ENCODE results near the gene SFT2D3.
A peak's percentile ranks its signal among the peaks of the same experiment; 100 is the strongest.
"Not testable (repeated sequence)": the region's sequence is repeated elsewhere in the genome, so short reads cannot be mapped to it uniquely, and the experiment has no call there.

The SFT2D3 gene

GRCh38 chr2:127713562-127713961, 12.3 kb downstream of the SFT2D3 start:
- FAIRE-seq, result no peak

DNA sequence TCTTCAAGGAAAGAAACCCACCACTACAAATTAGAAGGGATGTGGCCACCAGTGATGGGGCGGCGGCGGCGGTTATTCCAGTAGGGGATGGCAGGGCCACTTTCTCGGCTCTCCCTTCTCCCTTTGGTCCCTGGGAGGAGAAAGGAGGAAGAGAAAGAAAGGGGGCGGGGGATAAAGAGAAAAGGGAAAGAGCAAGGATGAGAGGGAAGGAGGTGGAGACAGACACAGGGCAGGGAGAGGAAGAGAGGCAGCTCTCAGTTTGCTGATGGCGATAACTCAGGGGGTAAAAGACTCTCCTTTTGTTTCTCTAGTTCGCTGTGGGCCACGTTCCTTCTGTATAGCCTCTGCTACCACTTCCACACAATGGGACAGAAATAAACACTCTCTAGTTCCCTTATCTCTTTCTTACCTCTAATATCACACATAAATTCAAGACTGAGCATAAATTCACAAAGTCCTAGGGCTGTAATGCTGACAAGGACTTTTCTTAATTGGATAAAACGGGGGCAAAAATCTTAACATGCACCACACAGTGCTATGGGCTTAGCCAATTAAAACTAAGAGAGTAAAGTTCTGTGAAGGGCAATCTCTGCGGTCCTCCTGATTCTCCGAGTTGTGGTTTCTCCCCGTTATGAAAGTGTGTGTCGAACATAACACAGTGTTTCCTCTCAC, 14.6 kb downstream of the SFT2D3 start:
- no peak for FAIRE-seq

DNA sequence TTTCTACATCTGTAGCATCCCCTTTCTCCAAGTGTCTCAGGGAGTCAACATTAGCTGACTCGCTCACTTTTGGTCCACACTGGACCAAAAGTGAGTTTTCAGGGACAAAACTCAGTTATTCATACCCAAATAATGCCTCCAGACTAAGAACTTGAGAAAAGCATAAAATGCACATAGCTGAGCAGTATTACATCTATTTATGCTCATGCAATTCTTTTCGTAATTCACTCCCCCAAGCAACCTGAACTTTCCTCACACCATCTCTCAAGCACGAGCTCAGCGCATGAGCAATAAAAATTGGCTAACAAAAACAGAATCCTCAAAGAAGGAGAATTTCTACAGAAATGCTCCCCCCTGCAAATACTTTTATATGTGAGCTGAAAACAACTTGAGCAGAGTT, 17.0 kb downstream of the SFT2D3 start:
- no peak for FAIRE-seq

GRCh38 chr2:127719301-127720218, 18.3 kb downstream of the SFT2D3 start:
- FAIRE-seq, result no peak

DNA sequence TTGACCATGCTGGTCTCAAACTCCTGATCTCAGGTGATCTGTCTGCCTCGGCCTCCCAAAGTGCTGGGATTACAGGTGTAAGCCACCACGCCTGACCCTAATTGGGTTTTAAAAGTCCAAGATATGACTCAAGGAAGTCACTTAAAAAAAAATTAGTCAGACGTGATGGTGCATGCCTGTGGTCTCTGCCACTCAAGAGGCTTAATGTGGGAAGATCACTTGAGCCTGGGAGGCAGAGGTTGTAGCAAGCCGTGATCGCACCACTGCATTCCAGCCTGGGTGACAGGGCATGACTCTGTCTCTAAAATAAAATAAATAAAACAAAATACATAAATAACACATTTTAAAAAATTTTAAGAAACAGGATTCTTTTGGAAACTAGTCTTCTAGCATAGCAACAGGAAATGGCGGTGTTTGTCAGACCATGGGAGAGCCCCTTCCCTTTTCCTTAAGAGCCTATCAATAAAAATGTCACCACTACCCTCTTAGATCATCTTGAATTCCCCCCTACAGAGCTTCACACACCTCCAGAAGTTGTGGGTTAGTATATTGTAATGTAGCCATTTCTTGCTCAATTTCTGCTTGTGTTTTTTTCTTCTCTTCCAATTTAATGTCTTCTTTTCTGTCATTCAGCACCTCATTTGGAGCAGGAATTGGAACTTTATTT, 20.1 kb downstream of the SFT2D3 start:
- no peak for FAIRE-seq

DNA sequence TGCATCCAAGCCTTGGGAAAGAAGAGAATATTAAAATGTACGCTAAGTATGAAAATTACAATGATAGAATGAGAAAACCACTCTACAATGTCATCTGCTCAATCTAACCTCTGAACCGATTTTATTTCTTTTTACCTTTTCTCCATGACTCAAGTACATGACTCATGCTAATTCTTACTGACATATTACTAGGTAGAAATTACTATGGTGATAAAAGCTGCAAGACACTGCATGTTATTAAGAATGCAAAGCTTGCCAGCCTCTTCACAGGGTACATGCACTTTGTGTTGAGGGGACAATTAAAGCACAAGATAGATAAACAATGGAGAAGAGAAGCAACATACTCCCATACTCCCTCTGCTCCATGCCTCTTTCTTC, 20.7 kb downstream of the SFT2D3 start:
- no peak for FAIRE-seq

- no peak for FAIRE-seq
Observed at GRCh38 chr2:127722807-127723206, 21.5 kb downstream of the SFT2D3 start.

GRCh38 chr2:127726158-127726880, 25.0 kb downstream of the SFT2D3 start:
- FAIRE-seq, result no peak

DNA sequence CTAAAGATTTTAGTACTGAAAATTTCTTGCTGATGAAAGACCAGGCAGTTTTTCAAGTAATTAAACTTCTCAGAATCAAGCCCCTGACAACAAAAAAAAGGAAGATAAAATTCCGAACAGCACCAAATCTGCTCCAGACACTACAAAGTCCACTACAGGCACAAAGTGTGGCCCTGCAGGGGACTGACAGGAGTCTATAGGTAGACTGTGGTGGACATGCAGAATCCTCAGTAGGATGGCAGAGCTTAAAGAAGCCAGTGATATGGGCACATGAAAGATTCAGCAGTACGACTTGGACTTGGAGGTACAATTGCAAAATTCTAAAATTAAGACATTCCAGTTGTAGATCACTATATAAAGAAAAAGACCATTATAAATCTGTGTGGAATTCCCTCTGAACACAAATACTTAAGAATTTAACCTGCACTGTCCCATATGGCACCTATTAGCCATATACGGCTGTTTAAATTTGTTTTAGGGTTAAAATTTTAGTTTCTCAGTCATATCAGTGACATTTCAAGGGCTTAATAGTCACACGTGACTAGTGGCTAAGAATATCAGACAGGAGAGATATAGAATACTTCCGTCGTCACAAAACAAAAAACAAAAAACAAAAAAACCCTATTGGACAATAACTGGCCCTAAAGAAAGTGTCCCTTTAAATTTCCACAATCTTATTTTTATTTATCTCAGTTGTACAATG, 32.0 kb downstream of the SFT2D3 start:
- FAIRE-seq, result no peak

DNA sequence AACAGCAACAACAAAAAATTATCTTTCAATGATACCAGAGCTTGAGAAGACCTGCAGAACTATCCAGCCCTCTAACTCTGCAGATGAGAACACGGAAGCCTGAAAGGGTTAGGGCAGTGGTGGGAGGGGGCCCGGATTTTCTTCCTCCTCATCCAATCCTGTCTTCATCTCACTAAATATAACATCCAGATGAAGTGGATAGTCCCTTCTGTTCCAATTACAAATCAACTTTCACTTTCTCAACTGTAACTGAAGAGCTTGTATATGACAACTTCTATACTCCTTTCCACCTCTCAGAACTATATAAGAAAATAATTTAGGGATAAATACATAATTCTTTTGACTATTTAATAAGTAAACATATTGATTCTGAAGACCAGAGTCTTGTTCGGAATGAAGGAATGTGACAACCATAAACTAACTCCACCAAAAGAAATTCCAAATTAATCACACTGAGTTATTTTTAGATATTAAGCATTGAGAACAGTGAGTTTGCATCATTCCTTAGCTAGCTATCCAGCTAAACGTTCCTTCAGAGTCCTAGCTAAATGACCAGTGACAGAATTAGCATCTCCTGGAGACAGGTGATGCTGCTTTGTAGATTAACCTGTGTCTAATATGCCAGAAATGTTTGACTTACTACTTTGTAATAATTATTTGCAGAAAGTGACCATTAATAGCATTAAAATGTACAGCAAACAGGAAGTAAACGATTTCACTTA, 32.7 kb downstream of the SFT2D3 start:
- FAIRE-seq, result no peak

- no peak for FAIRE-seq
Observed at GRCh38 chr2:127735044-127735443, 33.7 kb downstream of the SFT2D3 start.

GRCh38 chr2:127735537-127736399, 34.5 kb downstream of the SFT2D3 start:
- no peak for FAIRE-seq

DNA sequence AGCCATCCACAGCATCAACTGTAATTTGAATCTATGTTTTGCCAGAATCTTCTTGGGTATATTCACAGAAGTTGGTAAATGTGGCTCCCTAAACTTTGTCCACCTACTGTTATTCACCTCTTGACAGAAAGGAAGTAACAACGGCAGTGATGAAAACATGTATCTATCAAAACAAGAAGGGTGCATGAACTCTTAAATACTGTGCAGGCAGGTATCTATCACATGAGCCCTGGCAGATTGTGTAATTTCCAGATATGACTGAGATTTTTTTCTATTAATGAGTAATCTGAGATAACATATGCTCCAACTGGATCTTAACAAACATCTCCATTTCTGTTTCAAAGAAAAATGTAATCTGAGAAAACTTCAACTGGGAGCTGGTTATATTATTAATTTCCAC, 36.6 kb downstream of the SFT2D3 start:
- FAIRE-seq, result no peak

- FAIRE-seq, result no peak
Observed at GRCh38 chr2:127739800-127740199, 38.5 kb downstream of the SFT2D3 start.

DNA sequence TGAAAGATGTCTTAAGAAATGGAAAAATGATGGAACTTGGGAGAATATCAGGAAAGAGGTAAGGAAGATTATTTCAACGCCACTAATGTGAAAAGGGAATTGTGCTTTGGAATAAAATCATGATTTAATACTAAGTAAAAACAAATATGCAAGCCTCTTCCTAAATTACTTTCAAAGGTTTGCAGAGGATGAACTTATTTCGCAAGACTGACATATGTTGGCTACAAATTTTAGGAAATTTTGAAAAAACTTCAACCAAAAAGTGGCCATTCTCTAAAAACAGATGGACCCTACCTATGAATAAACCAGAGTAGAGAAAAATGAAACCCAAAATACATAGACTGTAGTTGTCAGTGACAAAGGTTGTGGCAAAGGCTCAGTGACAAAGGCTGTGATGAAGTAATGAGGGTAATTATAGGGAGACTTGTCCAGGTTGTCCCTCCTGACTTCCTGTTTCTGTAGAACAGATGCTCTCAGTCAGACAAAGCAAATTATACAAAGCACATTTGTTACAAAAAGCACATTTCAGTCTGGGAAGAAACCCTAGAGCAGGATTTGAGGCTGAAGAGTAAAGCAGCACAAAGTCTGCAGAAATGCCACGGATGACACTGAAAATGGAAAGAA, 39.5 kb downstream of the SFT2D3 start:
- no peak for FAIRE-seq

DNA sequence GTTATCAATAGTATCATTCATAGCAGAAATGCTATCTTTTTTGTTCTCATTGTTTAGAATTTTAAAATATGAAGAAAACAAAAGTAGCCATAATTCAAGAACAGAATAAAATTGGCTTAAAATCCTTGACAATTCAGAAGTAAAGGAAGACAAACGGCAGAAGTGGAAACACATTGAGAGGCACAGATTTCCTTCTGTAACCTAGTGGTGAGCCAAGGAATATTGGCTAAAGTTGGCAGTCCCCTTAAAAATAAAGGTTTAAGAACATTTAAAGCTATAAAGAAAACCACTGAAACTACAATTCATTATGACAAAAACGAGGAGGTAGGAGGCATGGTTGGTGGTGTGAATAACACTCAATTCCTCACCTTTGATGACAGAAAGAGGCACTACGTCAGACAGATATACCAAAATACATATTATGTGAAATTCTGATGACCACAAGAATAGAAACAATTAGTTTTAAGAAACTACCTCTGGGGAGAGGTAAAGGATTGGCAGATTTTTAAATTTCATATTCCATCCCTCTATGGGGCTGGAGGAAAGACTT, 42.3 kb downstream of the SFT2D3 start:
- FAIRE-seq, result peak; percentile 25

GRCh38 chr2:127747621-127748020, 46.3 kb downstream of the SFT2D3 start:
- FAIRE-seq, result no peak

GRCh38 chr2:127749537-127749936, 48.2 kb downstream of the SFT2D3 start:
- FAIRE-seq, result not testable (repeated sequence)

DNA sequence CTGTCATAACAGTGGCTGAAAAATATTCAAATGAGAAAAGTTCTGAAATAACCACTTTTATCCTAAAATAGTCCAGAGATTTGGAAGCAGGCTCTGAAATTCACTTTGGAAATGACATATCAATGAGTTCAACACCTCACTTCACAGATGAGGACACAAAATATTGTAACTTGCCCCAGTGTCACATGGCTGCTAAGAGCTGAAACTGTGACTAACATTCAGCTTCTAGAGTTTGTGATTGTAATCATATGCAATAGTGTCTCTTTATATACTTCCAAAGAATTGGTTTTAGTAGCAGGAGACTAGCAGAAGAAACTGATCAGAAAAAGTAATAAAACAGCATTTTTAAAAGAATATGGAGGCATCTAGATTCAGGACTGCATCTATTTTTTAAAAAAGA, 52.1 kb downstream of the SFT2D3 start:
- FAIRE-seq, result no peak

DNA sequence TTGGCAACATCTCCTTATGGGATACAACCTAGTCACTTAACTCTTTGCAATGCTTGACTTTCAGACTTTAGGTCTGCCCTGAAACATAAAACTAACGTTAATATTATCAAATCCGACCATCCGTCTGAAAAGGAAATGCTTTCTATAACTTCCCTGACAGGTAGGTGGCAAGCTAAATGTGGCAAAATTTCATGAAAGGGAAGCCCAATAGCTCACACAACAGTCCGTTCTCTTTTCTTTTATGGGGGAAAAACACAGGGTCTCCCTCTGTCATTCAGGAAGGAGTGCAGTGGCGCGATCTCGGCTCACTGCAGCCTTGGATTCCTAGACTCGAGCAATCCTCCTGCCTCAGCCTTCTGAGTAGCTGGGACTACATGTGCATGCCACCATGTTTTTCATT, 52.9 kb downstream of the SFT2D3 start:
- no peak for FAIRE-seq

All from TTC549 (cell line).